ENCODE measurements around the gene ZNF529.
"Not testable (repeated sequence)": the region's sequence is repeated elsewhere in the genome, so short reads cannot be mapped to it uniquely, and the experiment has no call there.

Gene ZNF529

GRCh38 chr19:36573020-36573894, at the start of gene ZNF529:
ZNF529 (minus strand) TSS chr19:36573292; CDS start chr19:36572346, 946 bp downstream.
- peak; percentile 42 to 63 (median 62) for DNase-seq (ENCODE audit: low read depth in 3 of 3, low spot score in 1 of 3)

- no peak for DNase-seq (ENCODE audit: low read depth in 3 of 3, low spot score in 1 of 3)
These were observed 32.9 kb upstream of the ZNF529 start for GRCh38 chr19:36605877-36606478.

- peak; percentile 71 to 87 (median 72) for DNase-seq (ENCODE audit: low read depth in 3 of 3, low spot score in 1 of 3)
These were observed 32.2 kb upstream of the ZNF529 start, which contains the start of gene ZNF382 for GRCh38 chr19:36605101-36605876. ZNF382 (plus strand) TSS chr19:36605313; CDS start chr19:36609915, 4,602 bp downstream.

- peak; percentile 69 to 84 (median 72) for DNase-seq (ENCODE audit: low read depth in 3 of 3, low spot score in 1 of 3)
These were observed 31.6 kb upstream of the ZNF529 start for GRCh38 chr19:36604656-36605100.

- not testable (repeated sequence) for DNase-seq (ENCODE audit: low read depth in 3 of 3, low spot score in 1 of 3)
These were observed 29.6 kb upstream of the ZNF529 start for GRCh38 chr19:36602681-36603080.

- no peak for DNase-seq (ENCODE audit: low read depth in 3 of 3, low spot score in 1 of 3)
These were observed 6.2 kb upstream of the ZNF529 start for GRCh38 chr19:36579255-36579654.

- DNase-seq (ENCODE audit: low read depth in 3 of 3, low spot score in 1 of 3) = no peak
These were observed 4.3 kb upstream of the ZNF529 start for GRCh38 chr19:36577271-36577996.

GRCh38 chr19:36574741-36575140, 1.6 kb upstream of the ZNF529 start:
- DNase-seq (ENCODE audit: low read depth in 3 of 3, low spot score in 1 of 3) = no peak

GRCh38 chr19:36573895-36574720, 1.0 kb upstream of the ZNF529 start:
- DNase-seq (ENCODE audit: low read depth in 3 of 3, low spot score in 1 of 3) = no peak

- no peak for DNase-seq (ENCODE audit: low read depth in 3 of 3, low spot score in 1 of 3)
These were observed 486 bp downstream of the ZNF529 start for GRCh38 chr19:36572593-36573019.

- no peak for DNase-seq (ENCODE audit: low read depth in 3 of 3, low spot score in 1 of 3)
These were observed 8.7 kb downstream of the ZNF529 start for GRCh38 chr19:36564391-36564790.

- no peak for DNase-seq (ENCODE audit: low read depth in 3 of 3, low spot score in 1 of 3)
These were observed 25.9 kb downstream of the ZNF529 start for GRCh38 chr19:36547001-36547732.

GRCh38 chr19:36528921-36529518, 44.1 kb downstream of the ZNF529 start:
- peak in 1 of 3 donors; percentile 1 for DNase-seq (ENCODE audit: low read depth in 3 of 3, low spot score in 1 of 3)

GRCh38 chr19:36528194-36528920, 44.7 kb downstream of the ZNF529 start, which contains the start of gene ZNF260:
ZNF260 (minus strand) TSS chr19:36528271; CDS start chr19:36515238, 13,033 bp downstream.
- DNase-seq (ENCODE audit: low read depth in 3 of 3, low spot score in 1 of 3) = peak; percentile 81 to 87 (median 82)

GRCh38 chr19:36527873-36528193, 45.3 kb downstream of the ZNF529 start:
- DNase-seq (ENCODE audit: low read depth in 3 of 3, low spot score in 1 of 3) = no peak

GRCh38 chr19:36527341-36527740, 45.8 kb downstream of the ZNF529 start:
- no peak for DNase-seq (ENCODE audit: low read depth in 3 of 3, low spot score in 1 of 3)

GRCh38 chr19:36526581-36526980, 46.5 kb downstream of the ZNF529 start:
- no peak for DNase-seq (ENCODE audit: low read depth in 3 of 3, low spot score in 1 of 3)

GRCh38 chr19:36524617-36525016, 48.5 kb downstream of the ZNF529 start:
- no peak for DNase-seq (ENCODE audit: low read depth in 3 of 3, low spot score in 1 of 3)

Measured in stimulated activated CD4-positive, alpha-beta T cell treated with anti-CD3 and anti-CD28 coated beads, TNF-alpha, amount 100 ng/mL, for 1 hour (primary cell).